ENCODE measurements around the gene LRP6.

- TF ChIP-seq EZH2 (IDR thresholded peaks at IDR 0.05; ENCODE audit: low read depth) (no peak), CTCF (conservative IDR thresholded peaks at IDR 0.05) (no peak)
Measured at GRCh38 chr12:12275874-12276273, 9.0 kb upstream of the LRP6 start.

Measured in PC-9 (cell line).